Kidney (tissue), 14 donors: ENCODE results near the gene DEPDC5. TPM values are rescaled to one million over a fixed set of nuclear protein-coding genes. Genes with fewer than 3 reads are reported as not detected.
A peak's percentile ranks its signal among the peaks of the same experiment; 100 is the strongest.

ENCODE experiments used
- DNase-seq, 5 donors: peaks; one replicate each; pipeline ENCODE4 v3.0.0-alpha.2; 2013 to 2020
- FAIRE-seq: peaks from 2 replicates; lab custom pipeline; 2012; peaks lifted over from hg19 to GRCh38; lab: Jason Lieb, UNC
- H3K27ac ChIP-seq, 2 donors: one replicate each; pipeline ENCODE4 v1.7.0; 2013; ENCODE audit warnings: low read depth in 2 of 2, low read length in 2 of 2, inconsistent platforms in 1 of 2
- H3K27me3 ChIP-seq: one replicate; pipeline ENCODE4 v1.7.1; 2013; ENCODE audit warnings: low read length, inconsistent platforms; ENCODE audit not compliant: control insufficient read depth, insufficient read depth
- H3K36me3 ChIP-seq, 3 donors: one replicate each; pipeline versions ENCODE4 v1.7.0 to v1.7.1; 2013; ENCODE audit warnings: low read length in 3 of 3, control low read depth in 1 of 3, inconsistent platforms in 1 of 3; ENCODE audit not compliant: insufficient read depth in 3 of 3, control insufficient read depth in 2 of 3
- H3K4me1 ChIP-seq, 3 donors: one replicate each; pipeline versions ENCODE4 v1.7.0 to v1.7.1; 2013; ENCODE audit warnings: low read length in 3 of 3, inconsistent platforms in 1 of 3, low read depth in 1 of 3; ENCODE audit not compliant: control insufficient read depth in 2 of 3, insufficient read depth in 2 of 3
- H3K4me3 ChIP-seq, 3 donors: one replicate each; pipeline versions ENCODE4 v1.7.0 to v1.8.1; 2013; ENCODE audit warnings: low read length in 3 of 3, control low read depth in 1 of 3, inconsistent platforms in 1 of 3
- H3K9ac ChIP-seq, 3 donors: one replicate each; pipeline versions ENCODE4 v1.7.0 to v1.7.1; 2013; ENCODE audit warnings: low read length in 3 of 3, control low read depth in 1 of 3, inconsistent platforms in 1 of 3
- H3K9me3 ChIP-seq, 3 donors: one replicate each; pipeline versions ENCODE4 v1.7.0 to v1.7.1; 2013; ENCODE audit warnings: low read length in 3 of 3, control low read depth in 1 of 3, inconsistent platforms in 1 of 3; ENCODE audit not compliant: control insufficient read depth in 2 of 3, insufficient read depth in 1 of 3
- intact Hi-C: fragments of 100-400 bp; cut with DNase I; formaldehyde crosslinking; loops from one replicate; pipeline ENCODE4 v1.11.1; 2022
- polyA plus RNA-seq: library from polyadenylated mRNA; stranded (reverse); fragments of 350-450 nt; fragmentation: Illumina TruSeq; extraction: RNeasy Lipid Tissue Mini Kit (QIAGEN cat#74804); gene quantifications from one replicate; pipeline ENCODE4 v1.2.3, GENCODE V29; 2014; ENCODE audit warnings: low read depth, low replicate concordance; ENCODE audit not compliant: insufficient read depth
- total RNA-seq: library from RNA; stranded (reverse); fragmentation: NEBNext Ultra II Directional; extraction: Animal tissue kit (Norgen Biotek cat#: 25700); gene quantifications from one replicate; pipeline ENCODE4 v1.2.1, GENCODE V29; 2021
- TF ChIP-seq, protein P1 (sequence below): IDR thresholded peaks from 3 replicates; pipeline ENCODE4 v1.5.1; 2012; ENCODE audit warnings: mild to moderate bottlenecking, moderate library complexity, borderline replicate concordance; ENCODE audit not compliant: insufficient read depth; ENCODE audit errors: extremely low read depth
- donor health status: control.
- donor health status: control.
- donor health status: control.
- donor health status: control.
- donor health status: control.
- donor health status: DM: yes; HTN: yes; CAD: no.
- donor health status: Normal renal cell carcinoma (clear cell type).

DEPDC5 gene
- total and polyA plus RNA-seq, 2 donors from 2014 or later, result 12.1 to 27.3 TPM

DNA sequence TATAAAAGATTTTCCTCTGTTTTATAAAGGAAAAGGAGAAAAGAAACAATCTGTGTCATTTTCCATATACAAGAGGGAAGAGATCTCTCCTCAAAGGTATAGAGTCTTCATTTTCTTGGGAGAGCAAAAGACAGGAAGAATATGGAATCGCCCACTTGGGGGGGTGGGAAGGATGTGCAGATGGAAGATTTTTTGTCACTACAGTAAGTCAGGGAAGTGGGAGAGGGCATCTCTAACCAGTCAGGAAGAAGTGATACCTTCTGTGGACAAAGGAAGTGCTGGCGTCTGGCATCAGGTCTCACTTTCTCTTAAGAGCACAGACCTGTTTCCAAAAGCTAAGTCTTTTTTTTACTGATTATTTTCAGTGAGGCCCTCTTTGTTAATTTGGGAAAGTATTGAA is 5.3 kb upstream of the DEPDC5 start:
- DNase-seq (peak in 2 of 5 donors; percentile 22 to 44), FAIRE-seq (no peak)
- no peaks in the 10 kb centered on the region for H3K36me3 ChIP-seq
- peaks cover 3 to 8% (median 4%) of the 10 kb centered on the region in 3 donors for H3K4me1 ChIP-seq
- H3K27me3 ChIP-seq, result no peaks in the 10 kb centered on the region
- TF ChIP-seq, protein P1, sequence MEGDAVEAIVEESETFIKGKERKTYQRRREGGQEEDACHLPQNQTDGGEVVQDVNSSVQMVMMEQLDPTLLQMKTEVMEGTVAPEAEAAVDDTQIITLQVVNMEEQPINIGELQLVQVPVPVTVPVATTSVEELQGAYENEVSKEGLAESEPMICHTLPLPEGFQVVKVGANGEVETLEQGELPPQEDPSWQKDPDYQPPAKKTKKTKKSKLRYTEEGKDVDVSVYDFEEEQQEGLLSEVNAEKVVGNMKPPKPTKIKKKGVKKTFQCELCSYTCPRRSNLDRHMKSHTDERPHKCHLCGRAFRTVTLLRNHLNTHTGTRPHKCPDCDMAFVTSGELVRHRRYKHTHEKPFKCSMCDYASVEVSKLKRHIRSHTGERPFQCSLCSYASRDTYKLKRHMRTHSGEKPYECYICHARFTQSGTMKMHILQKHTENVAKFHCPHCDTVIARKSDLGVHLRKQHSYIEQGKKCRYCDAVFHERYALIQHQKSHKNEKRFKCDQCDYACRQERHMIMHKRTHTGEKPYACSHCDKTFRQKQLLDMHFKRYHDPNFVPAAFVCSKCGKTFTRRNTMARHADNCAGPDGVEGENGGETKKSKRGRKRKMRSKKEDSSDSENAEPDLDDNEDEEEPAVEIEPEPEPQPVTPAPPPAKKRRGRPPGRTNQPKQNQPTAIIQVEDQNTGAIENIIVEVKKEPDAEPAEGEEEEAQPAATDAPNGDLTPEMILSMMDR, result no peak
- H3K9ac ChIP-seq, result peak overlapping the region in 1 of 3 donors; percentile 95
- H3K27ac ChIP-seq, result no peak overlapping the region
- H3K9me3 ChIP-seq, result no peaks in the 10 kb centered on the region
- peak overlapping the region in 2 of 3 donors; percentile 91 to 96 for H3K4me3 ChIP-seq
- intact Hi-C loops, result no loop called here

DNA sequence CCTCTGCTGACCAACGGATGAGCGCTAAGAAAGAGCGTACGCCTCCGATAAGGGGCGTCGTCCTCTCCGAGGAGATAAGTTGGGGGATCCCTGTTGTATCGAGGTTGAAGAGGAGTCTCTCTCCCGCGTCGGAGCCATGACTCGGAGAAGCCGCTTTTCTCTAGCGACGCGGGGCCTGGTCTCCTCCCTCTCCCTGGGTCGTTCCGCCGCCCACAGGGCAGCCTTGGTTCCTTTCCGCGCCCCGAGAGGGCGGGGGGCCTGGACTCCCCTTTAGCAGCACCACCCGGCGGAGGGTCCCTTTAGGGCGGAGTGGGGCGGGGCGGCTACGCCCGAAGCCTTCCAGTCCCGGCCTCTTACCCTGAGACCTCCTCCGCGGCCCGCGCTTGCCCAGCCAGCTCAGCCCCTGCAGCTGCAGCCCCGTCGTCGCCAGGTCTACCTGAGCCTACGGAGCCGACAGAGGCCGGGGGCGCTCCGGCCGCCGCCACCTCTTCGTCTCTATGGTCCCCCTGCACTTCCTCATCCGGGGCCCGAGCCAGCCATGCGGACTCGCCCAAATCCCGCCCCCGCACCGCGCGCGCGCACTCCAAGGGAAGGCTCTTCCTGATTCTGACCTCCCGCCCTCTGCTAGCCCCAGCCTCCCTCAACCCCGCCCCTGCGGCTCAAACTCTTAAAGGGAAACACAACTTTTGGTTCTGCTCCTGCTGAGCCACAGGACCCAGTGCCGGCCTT is 4.0 kb upstream of the DEPDC5 start, which contains the start of gene PRR14L:
PRR14L (minus strand) TSS at position 497 of the 729 bp plus-strand sequence. CDS start 11,272 bp downstream, outside the sequence.
- Histone ChIP-seq H3K36me3 (no peaks in the 10 kb centered on the region), H3K9me3 (no peaks in the 10 kb centered on the region), H3K27me3 (no peaks in the 10 kb centered on the region), H3K4me3 (peak within 1 kb of the TSS; percentile 91 to 96 (median 93)), H3K27ac (peak within 1 kb of the TSS; percentile 56 to 71), H3K9ac (peak within 1 kb of the TSS; percentile 57 to 95 (median 90)), H3K4me1 (peaks cover 3 to 12% (median 11%) of the 10 kb centered on the region in 3 donors)
- FAIRE-seq (no peak), DNase-seq (peak; percentile 98 to 100 (median 99))
- TF ChIP-seq, protein P1, result no peak
- intact Hi-C loops, result no loop called here

DNA sequence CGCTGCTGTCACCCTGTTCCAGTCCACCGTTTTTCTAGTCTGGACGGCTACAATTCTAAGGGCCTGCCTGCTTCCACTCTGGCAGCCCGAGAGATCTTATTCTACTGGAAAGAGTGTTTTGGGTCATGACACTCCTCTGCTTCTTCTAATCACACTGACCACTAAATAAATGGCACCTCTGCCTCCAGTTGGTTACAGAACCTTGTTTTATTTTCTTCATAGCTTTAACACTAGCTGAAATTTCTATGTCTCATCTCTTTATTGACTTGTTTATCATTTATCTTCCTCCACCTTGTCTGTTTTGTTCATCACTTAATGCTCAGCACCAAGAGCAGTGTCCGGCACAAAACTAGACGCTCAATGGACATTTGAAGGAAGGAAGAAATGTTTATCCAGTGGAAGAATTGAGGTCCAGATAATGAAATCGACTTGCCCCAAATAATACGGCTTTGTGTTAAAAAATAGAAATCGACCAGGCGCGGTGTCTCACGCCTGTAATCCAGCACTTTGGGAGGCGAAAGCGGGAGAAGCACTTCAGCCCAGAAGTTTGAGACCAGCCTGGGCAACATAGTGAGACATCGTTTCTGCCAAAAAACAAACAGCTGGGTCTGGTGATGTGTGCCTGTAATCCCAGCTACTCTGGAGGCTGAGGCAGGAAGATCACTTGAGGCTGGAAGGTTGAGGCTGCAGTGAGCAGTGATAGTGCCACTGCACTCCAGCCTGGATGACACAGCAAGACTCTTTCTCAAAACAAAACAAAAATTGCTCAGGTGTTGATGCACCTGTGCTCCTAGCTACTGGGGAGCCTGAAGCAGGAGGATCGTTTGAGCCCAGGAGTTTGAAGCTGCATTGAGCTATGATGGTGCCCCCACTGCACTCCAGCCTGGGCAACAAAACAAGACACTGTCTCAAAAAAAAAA is 3.2 kb upstream of the DEPDC5 start:
- Histone ChIP-seq H3K4me1 (peaks cover 3 to 17% (median 11%) of the 10 kb centered on the region in 3 donors), H3K36me3 (no peaks in the 10 kb centered on the region), H3K27me3 (no peaks in the 10 kb centered on the region), H3K4me3 (peak overlapping the region; percentile 37 to 49 (median 49)), H3K9me3 (no peaks in the 10 kb centered on the region), H3K27ac (peak overlapping the region in 1 of 2 donors; percentile 16), H3K9ac (peak overlapping the region; percentile 10 to 46 (median 41))
- intact Hi-C loops, result no loop called here
- FAIRE-seq (no peak), DNase-seq (peak in 1 of 5 donors; percentile 42)
- TF ChIP-seq, protein P1, result no peak
